ENCODE data around the gene CEP112. TPM values are rescaled to one million over a fixed set of nuclear protein-coding genes. Genes with fewer than 3 reads are reported as not detected.

Gene CEP112
- total and polyA plus RNA-seq, 2 donors (not counting 3 experiments of a cell fraction or from before 2014, with no cell fraction given): 1.5 to 25.3 TPM

- DNase-seq (ENCODE audit: low read depth, low spot score) (no peak), FAIRE-seq (no peak)
- dilution Hi-C loops (cut with MboI; ENCODE audit: extremely low pct_ligation_motif_present, low sequenced_read_pairs) (no loop called here), intact Hi-C loops (cut with micrococcal nuclease) (no loop called here)
- Histone ChIP-seq H3K79me2 (ENCODE audit: control insufficient read depth, insufficient read depth, low read length) (no peaks in the 10 kb centered on the region), H3K4me3 (replicated peaks in 1 of 3; ENCODE audit: insufficient read depth in 1 of 3, low read depth in 1 of 3, low read length in 3 of 3) (no peak overlapping the region), H4K20me1 (replicated peaks; ENCODE audit: control insufficient read depth, extremely low read depth, insufficient read depth, low read length) (no peaks in the 10 kb centered on the region), H3K9me3 (replicated peaks; ENCODE audit: control insufficient read depth, insufficient read depth, low read length) (no peaks in the 10 kb centered on the region), H3K4me1 (ENCODE audit: control insufficient read depth, extremely low read depth, insufficient read depth, low read length) (peaks cover 9% of the 10 kb centered on the region), H2AFZ (ENCODE audit: low read depth, low read length) (no peak overlapping the region), H3K9ac (replicated peaks; ENCODE audit: extremely low read depth, insufficient read depth, low read length) (no peak overlapping the region), H3K27ac (ENCODE audit: insufficient read depth, low read depth, low read length) (no peak overlapping the region), H3K9me1 (replicated peaks; ENCODE audit: control insufficient read depth, extremely low read depth, insufficient read depth, low read length) (no peaks in the 10 kb centered on the region), H3K36me3 (ENCODE audit: control insufficient read depth in 2 of 2, extremely low read depth in 1 of 2, insufficient read depth in 2 of 2, low read length in 2 of 2) (no peaks in the 10 kb centered on the region), H3K4me2 (ENCODE audit: insufficient read depth, low read length) (no peak overlapping the region), H3K27me3 (ENCODE audit: control insufficient read depth in 2 of 2, insufficient read depth in 2 of 2, low read length in 2 of 2) (no peaks in the 10 kb centered on the region)
- no TSS peak for BruUV-seq (replicated peaks)
- TF ChIP-seq, protein P1, sequence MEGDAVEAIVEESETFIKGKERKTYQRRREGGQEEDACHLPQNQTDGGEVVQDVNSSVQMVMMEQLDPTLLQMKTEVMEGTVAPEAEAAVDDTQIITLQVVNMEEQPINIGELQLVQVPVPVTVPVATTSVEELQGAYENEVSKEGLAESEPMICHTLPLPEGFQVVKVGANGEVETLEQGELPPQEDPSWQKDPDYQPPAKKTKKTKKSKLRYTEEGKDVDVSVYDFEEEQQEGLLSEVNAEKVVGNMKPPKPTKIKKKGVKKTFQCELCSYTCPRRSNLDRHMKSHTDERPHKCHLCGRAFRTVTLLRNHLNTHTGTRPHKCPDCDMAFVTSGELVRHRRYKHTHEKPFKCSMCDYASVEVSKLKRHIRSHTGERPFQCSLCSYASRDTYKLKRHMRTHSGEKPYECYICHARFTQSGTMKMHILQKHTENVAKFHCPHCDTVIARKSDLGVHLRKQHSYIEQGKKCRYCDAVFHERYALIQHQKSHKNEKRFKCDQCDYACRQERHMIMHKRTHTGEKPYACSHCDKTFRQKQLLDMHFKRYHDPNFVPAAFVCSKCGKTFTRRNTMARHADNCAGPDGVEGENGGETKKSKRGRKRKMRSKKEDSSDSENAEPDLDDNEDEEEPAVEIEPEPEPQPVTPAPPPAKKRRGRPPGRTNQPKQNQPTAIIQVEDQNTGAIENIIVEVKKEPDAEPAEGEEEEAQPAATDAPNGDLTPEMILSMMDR (IDR thresholded peaks at IDR 0.05; ENCODE audit: extremely low read depth in 1 of 2, insufficient read depth in 1 of 2, low read depth in 1 of 2, low read length in 2 of 2): no peak
- TF ChIP-seq, protein P2, sequence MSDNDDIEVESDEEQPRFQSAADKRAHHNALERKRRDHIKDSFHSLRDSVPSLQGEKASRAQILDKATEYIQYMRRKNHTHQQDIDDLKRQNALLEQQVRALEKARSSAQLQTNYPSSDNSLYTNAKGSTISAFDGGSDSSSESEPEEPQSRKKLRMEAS (IDR thresholded peaks at IDR 0.05; ENCODE audit: insufficient read depth, insufficient read length): no peak
- TF ChIP-seq FOS (IDR thresholded peaks at IDR 0.05; ENCODE audit: borderline replicate concordance, insufficient read depth, low read length) (no peak), GATA2 (IDR thresholded peaks at IDR 0.05; ENCODE audit: insufficient read depth, insufficient read length, low read depth, low read length) (no peak), JUN (IDR thresholded peaks at IDR 0.05; ENCODE audit: borderline replicate concordance, insufficient read depth, insufficient read length, low read depth) (no peak), EZH2 (IDR thresholded peaks at IDR 0.05; ENCODE audit: borderline replicate concordance, low read depth, low read length, severe bottlenecking) (no peak), POLR2AphosphoS5 (IDR thresholded peaks at IDR 0.05; ENCODE audit: insufficient read depth, low read depth, low read length) (no peak), POLR2A (IDR thresholded peaks at IDR 0.05; ENCODE audit: low read depth, low read length) (no peak)
- POLR2A ChIA-PET: no interaction called here
- CTCF ChIA-PET: interaction anchor here (1.0 to 2.2 kb wide), 2 partner anchors 9 to 17 kb away, joined by 3 to 5 read pairs; no protein-coding TSS in a partner anchor
These were observed 411.8 kb downstream of the CEP112 start for GRCh38 chr17:65780111-65780510.

Data from endothelial cell of umbilical vein (primary cell).